Vagina (tissue), 2 donors: ENCODE data around the gene GPR55. TPM values are rescaled to one million over a fixed set of nuclear protein-coding genes. Genes with fewer than 3 reads are reported as not detected.

Source experiments
- DNase-seq, 2 donors: peaks; one replicate each; pipeline ENCODE4 v3.0.0-alpha.2; 2017; ENCODE audit errors: extremely low spot score in 2 of 2
- H3K27ac ChIP-seq: fragments of 200-600 bp; sonication (generic); one replicate; pipeline ENCODE4 v1.5.1; 2019
- H3K27me3 ChIP-seq: fragments of 200-600 bp; sonication (generic); one replicate; pipeline ENCODE4 v1.5.1; 2019
- H3K36me3 ChIP-seq, 2 donors: fragments of 200-600 bp; sonication (generic); one replicate each; pipeline ENCODE4 v1.5.1; 2017 to 2019
- H3K4me1 ChIP-seq: fragments of 200-600 bp; sonication (generic); one replicate; pipeline ENCODE4 v1.5.1; 2019
- H3K4me3 ChIP-seq, 2 donors: fragments of 200-600 bp; sonication (generic); 1 replicate in 1 of 2; 2 replicates in 1 of 2; pipeline ENCODE4 v1.5.1; 2016 to 2019
- H3K9me3 ChIP-seq: fragments of 200-600 bp; sonication (generic); one replicate; pipeline ENCODE4 v1.5.1; 2019
- CTCF ChIP-seq, 3 experiments: fragments of 450-650 bp in 2 of 3; fragments of 200-600 bp in 1 of 3; sonication (generic) in 1 of 3; IDR thresholded peaks; one replicate each; pipeline ENCODE4 v1.5.1; 2017 to 2019; ENCODE audit warnings: antibody characterized with exemption in 3 of 3, mild to moderate bottlenecking in 2 of 3, moderate library complexity in 2 of 3
- POLR2A ChIP-seq, 2 donors: fragments of 450-650 bp; IDR thresholded peaks; one replicate each; pipeline ENCODE4 v1.6.1; 2017; ENCODE audit warnings: antibody characterized with exemption in 2 of 2, mild to moderate bottlenecking in 2 of 2, moderate library complexity in 2 of 2
- POLR2AphosphoS5 ChIP-seq, 2 donors: sonication (generic); formaldehyde crosslinking; IDR thresholded peaks; one replicate each; pipeline ENCODE4 v1.9.0; 2017; ENCODE audit warnings: antibody characterized with exemption in 2 of 2, mild to moderate bottlenecking in 2 of 2, low read depth in 1 of 2; ENCODE audit not compliant: insufficient read depth in 1 of 2
- intact Hi-C: fragments of 100-400 bp; cut with DNase I; formaldehyde crosslinking; loops from one replicate; pipeline ENCODE4 v1.15.1; 2023
- total RNA-seq: library from RNA; depleted of rRNA; stranded (reverse); fragments of >200 nt; gene quantifications from one replicate; pipeline ENCODE4 v1.2.3, GENCODE V29; 2016

GPR55 gene
- total RNA-seq, 1 donor from 2014 or later = 2.7 TPM

GRCh38 chr2:230949966-230950873 is 25.2 kb upstream of the GPR55 start:
- Histone ChIP-seq H3K36me3 (no peaks in the 10 kb centered on the region), H3K4me1 (no peaks in the 10 kb centered on the region), H3K4me3 (no peak overlapping the region), H3K27ac (no peak overlapping the region), H3K9me3 (no peaks in the 10 kb centered on the region), H3K27me3 (no peaks in the 10 kb centered on the region)
- DNase-seq = no peak
- TF ChIP-seq POLR2AphosphoS5 (IDR thresholded peaks at IDR 0.05; ENCODE audit: insufficient read depth in 1 of 2, low read depth in 1 of 2) (no peak), CTCF (IDR thresholded peaks at IDR 0.05) (no peak), POLR2A (IDR thresholded peaks at IDR 0.05) (no peak)
- intact Hi-C loops = no loop called here

DNA sequence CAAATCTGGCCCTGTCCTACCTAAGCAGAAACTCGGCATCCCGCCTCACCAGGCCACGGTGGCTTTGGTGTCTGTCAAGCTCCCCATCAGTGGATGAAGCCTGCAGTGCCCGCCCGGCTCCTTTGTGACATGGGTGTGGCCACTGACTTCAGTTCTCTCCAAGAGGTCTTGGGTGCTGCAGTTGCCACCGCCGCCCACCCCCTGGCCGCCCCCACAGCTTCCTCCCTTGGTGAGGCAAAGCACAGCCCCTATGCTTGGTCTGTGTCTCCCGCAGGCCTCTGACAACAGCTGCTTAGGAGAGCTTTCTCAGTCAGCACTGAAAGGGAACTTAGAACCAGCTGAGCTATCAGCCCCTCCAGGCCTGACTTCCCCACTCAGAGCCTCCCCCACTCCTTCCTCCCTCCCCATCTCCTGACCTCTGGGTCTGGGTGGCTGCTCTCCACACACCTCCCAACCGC is 22.9 kb upstream of the GPR55 start:
- intact Hi-C loops = no loop called here
- TF ChIP-seq POLR2A (IDR thresholded peaks at IDR 0.05) = no peak
- no peak for TF ChIP-seq POLR2AphosphoS5 (IDR thresholded peaks at IDR 0.05; ENCODE audit: insufficient read depth in 1 of 2, low read depth in 1 of 2)
- TF ChIP-seq CTCF (IDR thresholded peaks at IDR 0.05) = no peak
- Histone ChIP-seq H3K9me3 (no peaks in the 10 kb centered on the region), H3K4me1 (peaks cover 9% of the 10 kb centered on the region), H3K27ac (no peak overlapping the region), H3K36me3 (no peaks in the 10 kb centered on the region), H3K4me3 (no peak overlapping the region), H3K27me3 (no peaks in the 10 kb centered on the region)
- no peak for DNase-seq

- H3K4me3 ChIP-seq = no peak overlapping the region
- no peak for DNase-seq
- no peaks in the 10 kb centered on the region for H3K9me3 ChIP-seq
- H3K27ac ChIP-seq = no peak overlapping the region
- intact Hi-C loops = no loop called here
- TF ChIP-seq POLR2A (IDR thresholded peaks at IDR 0.05) (no peak), CTCF (IDR thresholded peaks at IDR 0.05) (no peak)
- H3K4me1 ChIP-seq = peaks cover 10% of the 10 kb centered on the region
- H3K27me3 ChIP-seq = no peaks in the 10 kb centered on the region
- no peaks in the 10 kb centered on the region for H3K36me3 ChIP-seq
These were observed 22.2 kb upstream of the GPR55 start for GRCh38 chr2:230947235-230947576.

DNA sequence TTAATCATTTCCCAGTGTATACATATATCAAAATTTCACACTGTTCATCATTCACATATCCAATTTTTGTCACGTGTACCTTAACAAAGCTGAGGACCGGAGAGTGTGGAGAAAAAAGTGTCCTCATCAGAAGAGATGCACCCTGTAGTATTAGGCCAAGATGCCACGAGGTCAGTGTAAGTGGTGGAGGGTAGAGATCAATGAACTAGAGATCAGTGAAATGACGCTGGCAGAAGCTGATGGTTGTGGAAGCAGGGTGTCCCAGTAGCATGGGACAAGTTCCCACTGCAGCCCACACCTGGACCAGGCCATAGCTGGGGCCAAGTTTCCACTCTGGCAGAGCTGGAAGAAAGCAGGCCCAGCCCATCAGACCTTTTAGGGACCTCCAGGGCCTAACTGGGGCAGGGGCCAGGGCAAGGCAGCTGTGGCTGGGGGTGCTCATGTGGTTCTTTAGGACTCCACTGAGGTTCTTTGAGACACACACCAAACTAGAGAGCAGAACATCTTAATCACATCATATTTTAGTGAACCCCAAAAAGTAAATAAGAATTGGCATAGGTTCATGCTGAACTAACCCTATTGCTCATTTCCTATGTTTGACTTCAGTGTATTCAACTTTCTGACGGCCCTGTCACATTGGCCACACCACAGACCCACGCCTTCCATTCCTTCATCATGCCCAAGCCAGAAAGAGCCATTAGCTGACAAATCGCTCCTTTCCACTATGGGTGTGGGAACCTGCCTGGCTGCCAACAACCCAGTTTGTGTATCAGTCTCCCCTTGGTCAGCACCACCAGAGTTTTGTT is 21.6 kb upstream of the GPR55 start:
- Histone ChIP-seq H3K4me3 (no peak overlapping the region), H3K27ac (no peak overlapping the region), H3K27me3 (no peaks in the 10 kb centered on the region), H3K9me3 (no peaks in the 10 kb centered on the region), H3K36me3 (no peaks in the 10 kb centered on the region), H3K4me1 (peaks cover 10% of the 10 kb centered on the region)
- no peak for DNase-seq
- TF ChIP-seq POLR2A (IDR thresholded peaks at IDR 0.05) (no peak), CTCF (IDR thresholded peaks at IDR 0.05) (no peak), POLR2AphosphoS5 (IDR thresholded peaks at IDR 0.05; ENCODE audit: insufficient read depth in 1 of 2, low read depth in 1 of 2) (no peak)
- intact Hi-C loops = no loop called here
